ENCODE measurements around the gene IL26.
A peak's percentile ranks its signal among the peaks of the same experiment; 100 is the strongest.

Gene IL26

DNA sequence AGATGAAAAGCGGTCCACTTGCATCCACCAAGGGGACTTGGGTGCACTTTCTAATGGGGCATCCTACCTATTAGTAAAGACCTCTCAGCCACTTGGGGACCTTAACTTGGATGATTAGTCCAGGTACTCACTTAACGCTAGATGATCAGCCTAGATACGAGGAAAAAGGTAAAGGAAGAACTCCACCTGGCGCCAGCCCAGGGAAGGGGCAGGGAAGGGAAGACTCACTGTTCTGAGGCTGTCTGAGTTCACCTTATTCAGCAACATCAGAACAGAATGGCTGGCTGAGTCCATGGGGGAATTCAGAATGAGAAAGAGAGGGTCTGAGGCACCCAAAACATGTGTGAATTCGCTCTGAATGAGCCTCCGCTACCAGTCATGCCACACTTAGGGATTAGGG is 20.7 kb upstream of the IL26 start:
- TF ChIP-seq, protein P1, sequence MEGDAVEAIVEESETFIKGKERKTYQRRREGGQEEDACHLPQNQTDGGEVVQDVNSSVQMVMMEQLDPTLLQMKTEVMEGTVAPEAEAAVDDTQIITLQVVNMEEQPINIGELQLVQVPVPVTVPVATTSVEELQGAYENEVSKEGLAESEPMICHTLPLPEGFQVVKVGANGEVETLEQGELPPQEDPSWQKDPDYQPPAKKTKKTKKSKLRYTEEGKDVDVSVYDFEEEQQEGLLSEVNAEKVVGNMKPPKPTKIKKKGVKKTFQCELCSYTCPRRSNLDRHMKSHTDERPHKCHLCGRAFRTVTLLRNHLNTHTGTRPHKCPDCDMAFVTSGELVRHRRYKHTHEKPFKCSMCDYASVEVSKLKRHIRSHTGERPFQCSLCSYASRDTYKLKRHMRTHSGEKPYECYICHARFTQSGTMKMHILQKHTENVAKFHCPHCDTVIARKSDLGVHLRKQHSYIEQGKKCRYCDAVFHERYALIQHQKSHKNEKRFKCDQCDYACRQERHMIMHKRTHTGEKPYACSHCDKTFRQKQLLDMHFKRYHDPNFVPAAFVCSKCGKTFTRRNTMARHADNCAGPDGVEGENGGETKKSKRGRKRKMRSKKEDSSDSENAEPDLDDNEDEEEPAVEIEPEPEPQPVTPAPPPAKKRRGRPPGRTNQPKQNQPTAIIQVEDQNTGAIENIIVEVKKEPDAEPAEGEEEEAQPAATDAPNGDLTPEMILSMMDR (IDR thresholded peaks at IDR 0.05; ENCODE audit: unreplicated experiment in 3 of 3), result no peak

GRCh38 chr12:68245180-68246021 is 19.8 kb upstream of the IL26 start:
- TF ChIP-seq, protein P1 (IDR thresholded peaks at IDR 0.05; ENCODE audit: unreplicated experiment in 3 of 3), result no peak
- Mint-ChIP-seq H3K36me3 (ENCODE audit: low read depth) (peaks cover 4% of the 10 kb centered on the region), H3K27me3 (ENCODE audit: low read depth) (no peaks in the 10 kb centered on the region), H3K4me1 (peaks cover 65% of the 10 kb centered on the region), H3K4me3 (peak overlapping the region; percentile 52 to 77 (median 60)), H3K9me3 (peaks cover 9% of the 10 kb centered on the region), H3K27ac (peak overlapping the region; percentile 91 to 98 (median 94))

More for the DNA sequence above, 20.7 kb upstream of the IL26 start:
- Mint-ChIP-seq H3K9me3 (peaks cover 9% of the 10 kb centered on the region), H3K36me3 (ENCODE audit: low read depth) (peaks cover 4% of the 10 kb centered on the region), H3K4me1 (peaks cover 55% of the 10 kb centered on the region), H3K4me3 (peak overlapping the region; percentile 52 to 77 (median 60)), H3K27me3 (ENCODE audit: low read depth) (no peaks in the 10 kb centered on the region), H3K27ac (peak overlapping the region; percentile 91 to 98 (median 94))

GRCh38 chr12:68242777-68243176 is 17.2 kb upstream of the IL26 start:
- H3K9me3 Mint-ChIP-seq, result peaks cover 11% of the 10 kb centered on the region
- H3K4me3 Mint-ChIP-seq, result no peak overlapping the region
- H3K27ac Mint-ChIP-seq, result peak overlapping the region in 1 of 3 experiments; percentile 94
- H3K4me1 Mint-ChIP-seq, result peaks cover 73% of the 10 kb centered on the region
- peaks cover 3% of the 10 kb centered on the region for H3K36me3 Mint-ChIP-seq (ENCODE audit: low read depth)
- TF ChIP-seq, protein P1 (IDR thresholded peaks at IDR 0.05; ENCODE audit: unreplicated experiment in 3 of 3), result no peak
- H3K27me3 Mint-ChIP-seq (ENCODE audit: low read depth), result no peaks in the 10 kb centered on the region

- H3K4me1 Mint-ChIP-seq, result peaks cover 73% of the 10 kb centered on the region
- H3K27me3 Mint-ChIP-seq (ENCODE audit: low read depth), result no peaks in the 10 kb centered on the region
- H3K9me3 Mint-ChIP-seq, result peaks cover 2% of the 10 kb centered on the region
- TF ChIP-seq, protein P1 (IDR thresholded peaks at IDR 0.05; ENCODE audit: unreplicated experiment in 3 of 3), result no peak
- peak overlapping the region in 2 of 3 experiments; percentile 40 to 49 for H3K4me3 Mint-ChIP-seq
- peak overlapping the region; percentile 76 to 94 (median 93) for H3K27ac Mint-ChIP-seq
- H3K36me3 Mint-ChIP-seq (ENCODE audit: low read depth), result no peaks in the 10 kb centered on the region
These were observed 15.4 kb upstream of the IL26 start for GRCh38 chr12:68240975-68241374.

- peaks cover 66% of the 10 kb centered on the region for H3K4me1 Mint-ChIP-seq
- H3K36me3 Mint-ChIP-seq (ENCODE audit: low read depth), result no peaks in the 10 kb centered on the region
- peak overlapping the region; percentile 7 to 94 (median 93) for H3K27ac Mint-ChIP-seq
- H3K9me3 Mint-ChIP-seq, result peaks cover 2% of the 10 kb centered on the region
- TF ChIP-seq, protein P1 (IDR thresholded peaks at IDR 0.05; ENCODE audit: unreplicated experiment in 3 of 3), result no peak
- no peak overlapping the region for H3K4me3 Mint-ChIP-seq
- H3K27me3 Mint-ChIP-seq (ENCODE audit: low read depth), result no peaks in the 10 kb centered on the region
These were observed 14.5 kb upstream of the IL26 start for GRCh38 chr12:68240079-68240478.

Measured in nephron (organoid).